ENCODE results near the gene TSPAN4. TPM values are rescaled to one million over a fixed set of nuclear protein-coding genes. Genes with fewer than 3 reads are reported as not detected.
A peak's percentile ranks its signal among the peaks of the same experiment; 100 is the strongest.

Gene TSPAN4
- total and polyA plus RNA-seq, 2 of the 13 experiments (the other 11 are each of a cell fraction or from before 2014, with no cell fraction given) = 31.7 to 68.3 TPM

DNA sequence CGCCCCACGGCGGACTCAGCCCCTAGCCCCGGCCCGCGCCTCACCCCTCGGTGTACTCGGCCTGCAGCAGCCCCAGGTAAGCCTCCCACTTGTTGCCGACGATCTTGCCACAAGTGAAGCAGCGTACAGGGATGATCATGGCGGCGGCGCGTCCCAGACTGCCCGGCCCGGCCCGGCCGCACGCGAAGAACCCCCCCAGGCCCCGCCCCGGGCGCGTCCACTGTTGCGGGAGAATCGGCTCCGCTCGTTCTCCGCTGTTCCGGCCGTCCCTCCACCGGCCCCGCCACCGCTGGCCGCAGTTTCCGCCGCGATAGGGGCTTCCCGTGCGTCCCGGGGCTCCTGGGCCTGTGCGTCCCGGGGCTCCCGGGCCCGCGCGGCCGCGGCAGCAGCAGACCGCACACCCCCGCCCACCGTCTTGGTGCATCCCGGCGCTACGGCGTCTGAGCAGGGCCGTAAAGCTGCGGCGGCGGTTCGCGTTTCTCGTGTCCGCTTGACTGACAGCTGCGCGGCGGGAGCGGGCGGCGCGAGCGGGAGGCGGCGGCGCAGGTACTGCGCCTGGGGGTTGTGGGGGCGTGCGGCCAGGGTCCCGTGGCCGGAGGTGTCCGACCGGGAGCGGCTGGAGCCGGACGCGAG lies at the start of gene TSPAN4, which contains the start of gene POLR2L (continued):
- TF ChIP-seq RNF219 (CRISPR knock-in tag; IDR thresholded peaks at IDR 0.05) (no peak), ZNF207 (IDR thresholded peaks at IDR 0.05; ENCODE audit: borderline replicate concordance) (no peak), ZNF562 (CRISPR knock-in tag; IDR thresholded peaks at IDR 0.05; ENCODE audit: borderline replicate concordance) (no peak), ATF5 (CRISPR knock-in tag; IDR thresholded peaks at IDR 0.05; ENCODE audit: low read depth) (no peak; the same call in 1 of the 2 replicates), FLYWCH1 (CRISPR knock-in tag; IDR thresholded peaks at IDR 0.05) (no peak), MED1 (CRISPR knock-in tag; IDR thresholded peaks at IDR 0.05) (peak; percentile 25), ZNF616 (CRISPR knock-in tag; IDR thresholded peaks at IDR 0.05; ENCODE audit: low read depth) (0 out of 2 replicates have a peak, but pooled peaks have one; percentile 58), ZNF816 (CRISPR knock-in tag; IDR thresholded peaks at IDR 0.05; ENCODE audit: borderline replicate concordance) (no peak), MXD4 (CRISPR knock-in tag; IDR thresholded peaks at IDR 0.05) (peak; percentile 100), KDM2A (CRISPR knock-in tag; IDR thresholded peaks at IDR 0.05; ENCODE audit: borderline replicate concordance, low read depth) (peak; percentile 89), IRX3 (CRISPR knock-in tag; IDR thresholded peaks at IDR 0.05; ENCODE audit: borderline replicate concordance, low read depth) (no peak; the same call in 1 of the 2 replicates), SRSF9 (IDR thresholded peaks at IDR 0.05; ENCODE audit: borderline replicate concordance, insufficient read depth, low read depth, low read length, poor library complexity, severe bottlenecking) (no peak), ZSCAN31 (CRISPR knock-in tag; IDR thresholded peaks at IDR 0.05; ENCODE audit: low read depth) (no peak), FOXA3 (CRISPR knock-in tag; IDR thresholded peaks at IDR 0.05) (0 out of 2 replicates have a peak, but pooled peaks have one; percentile 28), REPIN1 (CRISPR knock-in tag; IDR thresholded peaks at IDR 0.05; ENCODE audit: borderline replicate concordance, low read depth) (no peak; the same call in 1 of the 2 replicates), ZBTB34 (CRISPR knock-in tag; IDR thresholded peaks at IDR 0.05) (no peak), ATRX (CRISPR knock-in tag; IDR thresholded peaks at IDR 0.05; ENCODE audit: borderline replicate concordance) (no peak), ATM (IDR thresholded peaks at IDR 0.05; ENCODE audit: borderline replicate concordance) (no peak), ZNF12 (CRISPR knock-in tag; IDR thresholded peaks at IDR 0.05) (no peak), NR2F1 (CRISPR knock-in tag; IDR thresholded peaks at IDR 0.05) (no peak; a peak in 1 of 4 replicates)
- TF ChIP-seq, protein P1, sequence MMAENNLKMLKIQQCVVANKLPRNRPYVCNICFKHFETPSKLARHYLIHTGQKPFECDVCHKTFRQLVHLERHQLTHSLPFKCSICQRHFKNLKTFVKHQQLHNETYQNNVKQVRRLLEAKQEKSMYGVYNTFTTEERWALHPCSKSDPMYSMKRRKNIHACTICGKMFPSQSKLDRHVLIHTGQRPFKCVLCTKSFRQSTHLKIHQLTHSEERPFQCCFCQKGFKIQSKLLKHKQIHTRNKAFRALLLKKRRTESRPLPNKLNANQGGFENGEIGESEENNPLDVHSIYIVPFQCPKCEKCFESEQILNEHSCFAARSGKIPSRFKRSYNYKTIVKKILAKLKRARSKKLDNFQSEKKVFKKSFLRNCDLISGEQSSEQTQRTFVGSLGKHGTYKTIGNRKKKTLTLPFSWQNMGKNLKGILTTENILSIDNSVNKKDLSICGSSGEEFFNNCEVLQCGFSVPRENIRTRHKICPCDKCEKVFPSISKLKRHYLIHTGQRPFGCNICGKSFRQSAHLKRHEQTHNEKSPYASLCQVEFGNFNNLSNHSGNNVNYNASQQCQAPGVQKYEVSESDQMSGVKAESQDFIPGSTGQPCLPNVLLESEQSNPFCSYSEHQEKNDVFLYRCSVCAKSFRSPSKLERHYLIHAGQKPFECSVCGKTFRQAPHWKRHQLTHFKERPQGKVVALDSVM (CRISPR knock-in tag; IDR thresholded peaks at IDR 0.05) = peak; percentile 14; the same call in 1 of the 2 replicates
